CD4-positive, alpha-beta T cell (primary cell): ENCODE measurements around the gene UGT2B7. TPM values are rescaled to one million over a fixed set of nuclear protein-coding genes. Genes with fewer than 3 reads are reported as not detected.

Source experiments
- ATAC-seq: fragments of 200-7000 bp; cut with Tn5 transposase; one replicate; pipeline ENCODE4 v1.10.0; 2022; ENCODE audit warnings: mild to moderate bottlenecking; ENCODE audit not compliant: poor library complexity
- CTCF ChIA-PET: fragments of 350-600 bp; sonication (Branson Sonifier 250); formaldehyde crosslinking; loops from one replicate; lab custom pipeline; 2021; ENCODE audit warnings: antibody characterized with exemption, inconsistent platforms; lab: Charles Lee
- POLR2A ChIA-PET: fragments of 350-600 bp; sonication (Branson Sonifier 250); formaldehyde crosslinking; loops from one replicate; lab custom pipeline; 2021; ENCODE audit warnings: antibody characterized with exemption, inconsistent platforms; lab: Charles Lee
- DNase-seq, 14 experiments: peaks; one replicate each; pipeline ENCODE4 v3.0.0-alpha.2; 2013 to 2020; ENCODE audit warnings: mixed read lengths in 2 of 14
- H3K27ac ChIP-seq, 2 donors: one replicate each; pipeline versions ENCODE4 v1.5.1 to v1.7.0; 2013; ENCODE audit warnings: low read length in 2 of 2, low read depth in 1 of 2, mild to moderate bottlenecking in 1 of 2
- H3K27me3 ChIP-seq, 2 experiments: 1 replicate in 1 of 2; 2 replicates in 1 of 2; pipeline versions ENCODE4 v1.6.1 to v1.7.0; 2013; ENCODE audit warnings: low read length in 2 of 2, control low read depth in 1 of 2, mild to moderate bottlenecking in 1 of 2, moderate library complexity in 1 of 2; ENCODE audit not compliant: insufficient read depth in 2 of 2, control insufficient read depth in 1 of 2
- H3K36me3 ChIP-seq: one replicate; pipeline ENCODE4 v1.6.1; 2013; ENCODE audit warnings: low read length, control low read depth; ENCODE audit not compliant: insufficient read depth
- H3K4me1 ChIP-seq: one replicate; pipeline ENCODE4 v1.6.1; 2013; ENCODE audit warnings: low read length, control low read depth; ENCODE audit not compliant: insufficient read depth
- H3K4me3 ChIP-seq: one replicate; pipeline ENCODE4 v1.5.1; 2013; ENCODE audit warnings: mild to moderate bottlenecking, low read length, moderate library complexity
- H3K9me3 ChIP-seq, 2 experiments: 1 replicate in 1 of 2; 2 replicates in 1 of 2; pipeline versions ENCODE4 v1.6.1 to v1.7.0; 2013; ENCODE audit warnings: low read length in 2 of 2, mild to moderate bottlenecking in 2 of 2, control low read depth in 1 of 2, moderate library complexity in 1 of 2; ENCODE audit not compliant: control insufficient read depth in 1 of 2, insufficient read depth in 1 of 2
- H3K27ac Mint-ChIP-seq: one replicate; pipeline ENCODE4 v1.8.0; 2020; ENCODE audit warnings: mixed read lengths
- H3K27me3 Mint-ChIP-seq: one replicate; pipeline ENCODE4 v1.8.0; 2021; ENCODE audit warnings: mixed read lengths
- H3K36me3 Mint-ChIP-seq: one replicate; pipeline ENCODE4 v1.8.0; 2021; ENCODE audit warnings: low read depth, mixed read lengths
- H3K4me1 Mint-ChIP-seq: one replicate; pipeline ENCODE4 v1.8.0; 2021; ENCODE audit warnings: low read depth, mixed read lengths
- H3K4me3 Mint-ChIP-seq: one replicate; pipeline ENCODE4 v1.8.0; 2020; ENCODE audit warnings: mild to moderate bottlenecking, mixed read lengths
- H3K9me3 Mint-ChIP-seq: one replicate; pipeline ENCODE4 v1.8.0; 2020; ENCODE audit warnings: mixed read lengths
- CTCF ChIP-seq: fragments of 200-600 bp; IDR thresholded peaks from one replicate; pipeline ENCODE4 v1.8.0; 2022; ENCODE audit warnings: antibody characterized with exemption, mild to moderate bottlenecking
- intact Hi-C, 2 experiments: fragments of 100-400 bp; cut with DNase I in 1 of 2; cut with micrococcal nuclease in 1 of 2; formaldehyde crosslinking; loops; one replicate each; pipeline versions ENCODE4 v1.15.1 to v1.9.0; 2023 to 2025; cut with DNase I, micrococcal nuclease
- total RNA-seq, 174 experiments: library from RNA in 2 of 174; stranded (reverse) in 2 of 174; gene quantifications; one replicate each; pipeline ENCODE4 v1.2.3 and lab custom pipeline; 2021 to 2026

Gene UGT2B7
- total RNA-seq, 2 experiments from 2014 or later, result not detected

DNA sequence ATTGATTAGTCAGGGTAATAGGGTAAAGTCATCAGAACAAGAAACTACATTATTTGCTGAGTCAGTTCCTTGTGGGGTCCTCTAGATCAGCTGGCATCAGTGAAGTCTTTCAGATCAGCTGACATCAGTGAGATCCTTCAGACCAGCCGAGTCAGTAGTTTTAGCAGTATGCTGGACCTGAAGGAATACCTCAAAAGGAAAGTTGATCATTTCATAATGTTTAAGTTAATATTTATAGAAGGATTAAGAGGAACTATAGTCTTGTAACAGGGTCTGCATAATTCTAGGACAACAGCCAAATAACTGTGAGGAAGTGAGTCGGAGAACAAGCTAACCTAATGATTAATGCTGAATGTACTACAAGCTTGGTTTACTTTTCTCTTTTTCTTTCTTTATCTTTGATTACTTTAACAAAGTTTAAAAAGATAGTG is 958 bp upstream of the UGT2B7 start:
- Mint-ChIP-seq H3K4me3 (no peak overlapping the region), H3K9me3 (peaks cover 5% of the 10 kb centered on the region), H3K27ac (no peak overlapping the region), H3K36me3 (no peaks in the 10 kb centered on the region), H3K27me3 (no peaks in the 10 kb centered on the region), H3K4me1 (no peaks in the 10 kb centered on the region)
- no peak overlapping the region for H3K4me3 ChIP-seq
- ChIA-PET CTCF (no interaction called here), POLR2A (no interaction called here)
- DNase-seq (no peak), ATAC-seq (no peak)
- no peak for TF ChIP-seq CTCF
- intact Hi-C loops, result no loop called here
- no peaks in the 10 kb centered on the region for H3K27me3 ChIP-seq
- H3K36me3 ChIP-seq, result no peaks in the 10 kb centered on the region
- H3K27ac ChIP-seq, result no peak overlapping the region
- no peaks in the 10 kb centered on the region for H3K4me1 ChIP-seq
- no peaks in the 10 kb centered on the region for H3K9me3 ChIP-seq

- H3K9me3 Mint-ChIP-seq, result peaks cover 5% of the 10 kb centered on the region
- no peaks in the 10 kb centered on the region for H3K27me3 Mint-ChIP-seq
- intact Hi-C loops, result no loop called here
- Histone ChIP-seq H3K27ac (no peak overlapping the region), H3K36me3 (no peaks in the 10 kb centered on the region), H3K9me3 (no peaks in the 10 kb centered on the region), H3K27me3 (no peaks in the 10 kb centered on the region), H3K4me3 (no peak overlapping the region), H3K4me1 (no peaks in the 10 kb centered on the region)
- ATAC-seq, result no peak
- H3K4me1 Mint-ChIP-seq, result no peaks in the 10 kb centered on the region
- no peak for TF ChIP-seq CTCF
- no peak overlapping the region for H3K27ac Mint-ChIP-seq
- ChIA-PET POLR2A (no interaction called here), CTCF (interaction anchor here (1.0 kb wide), 1 partner anchor 42 kb away, joined by 3 read pairs; no protein-coding TSS in a partner anchor)
- DNase-seq, result no peak
- H3K36me3 Mint-ChIP-seq, result no peaks in the 10 kb centered on the region
- no peak overlapping the region for H3K4me3 Mint-ChIP-seq
Measured at GRCh38 chr4:69096810-69097209, 536 bp downstream of the UGT2B7 start.

DNA sequence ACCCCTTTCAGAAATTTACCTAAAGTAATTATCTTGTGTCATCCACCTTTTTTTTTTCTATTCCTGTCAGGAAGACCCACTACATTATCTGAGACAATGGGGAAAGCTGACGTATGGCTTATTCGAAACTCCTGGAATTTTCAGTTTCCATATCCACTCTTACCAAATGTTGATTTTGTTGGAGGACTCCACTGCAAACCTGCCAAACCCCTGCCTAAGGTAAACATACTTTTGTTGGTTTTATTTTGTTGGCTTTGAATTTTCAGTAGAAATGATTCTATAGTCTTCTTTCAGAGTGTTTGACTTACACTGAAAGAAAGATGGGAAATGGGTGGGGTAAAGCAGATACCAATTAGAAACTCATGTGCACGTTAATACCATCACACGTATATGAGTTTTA is 2.2 kb downstream of the UGT2B7 start:
- Mint-ChIP-seq H3K9me3 (peaks cover 5% of the 10 kb centered on the region), H3K27me3 (no peaks in the 10 kb centered on the region), H3K27ac (no peak overlapping the region), H3K4me3 (no peak overlapping the region), H3K36me3 (no peaks in the 10 kb centered on the region), H3K4me1 (no peaks in the 10 kb centered on the region)
- Histone ChIP-seq H3K9me3 (no peaks in the 10 kb centered on the region), H3K4me3 (no peak overlapping the region), H3K27ac (no peak overlapping the region), H3K4me1 (no peaks in the 10 kb centered on the region), H3K36me3 (no peaks in the 10 kb centered on the region), H3K27me3 (no peaks in the 10 kb centered on the region)
- no peak for DNase-seq
- POLR2A ChIA-PET, result no interaction called here
- no peak for ATAC-seq
- intact Hi-C loops, result no loop called here
- TF ChIP-seq CTCF, result no peak
- CTCF ChIA-PET, result no interaction called here
